ENCODE results near the gene PLCXD3. TPM values are rescaled to one million over a fixed set of nuclear protein-coding genes. Genes with fewer than 3 reads are reported as not detected.

Gene PLCXD3
- total and polyA plus RNA-seq, 2 experiments from 2014 or later = 0.13 to 0.22 TPM

DNA sequence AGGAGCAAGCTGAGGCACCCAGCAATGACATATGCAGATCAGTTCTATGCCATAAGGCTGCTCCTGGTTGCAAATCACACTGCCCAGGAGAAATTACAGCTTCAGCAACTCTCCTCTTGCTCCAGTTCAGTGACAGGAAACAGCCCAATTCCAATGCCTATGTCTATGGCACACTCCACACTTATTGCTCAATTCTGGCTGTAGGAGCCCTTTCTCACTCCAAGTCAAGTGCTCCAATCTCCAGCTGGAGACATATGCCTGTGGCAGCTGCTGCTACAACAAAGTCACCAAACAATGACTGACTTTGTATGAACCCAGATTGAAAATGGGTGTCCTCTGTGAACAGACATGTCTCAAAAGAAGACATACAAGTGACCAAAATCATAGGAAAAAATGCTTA is 31.8 kb upstream of the PLCXD3 start:
- Histone ChIP-seq H3K27me3 (replicated peaks; ENCODE audit: insufficient read depth) (no peaks in the 10 kb centered on the region), H3K36me3 (ENCODE audit: low read depth) (no peaks in the 10 kb centered on the region), H3K9me2 (ENCODE audit: insufficient read depth) (no peaks in the 10 kb centered on the region), H3K4me2 (ENCODE audit: unreplicated experiment) (no peak overlapping the region), H3K9ac (no peak overlapping the region), H3K27ac (no peak overlapping the region), H2AFZ (no peak overlapping the region), H4K20me1 (ENCODE audit: insufficient read depth) (no peaks in the 10 kb centered on the region), H3F3A (ENCODE audit: insufficient read depth) (no peaks in the 10 kb centered on the region), H3K4me1 (ENCODE audit: insufficient read depth) (no peaks in the 10 kb centered on the region), H3K79me2 (ENCODE audit: insufficient read depth) (no peaks in the 10 kb centered on the region), H3K9me3 (ENCODE audit: low read depth) (no peaks in the 10 kb centered on the region), H3K4me3 (no peak overlapping the region)
- no peak for DNase-seq
- TF ChIP-seq EZH2 (IDR thresholded peaks at IDR 0.05; ENCODE audit: insufficient read depth, poor library complexity, severe bottlenecking) (no peak), EZH2phosphoT487 (IDR thresholded peaks at IDR 0.05; ENCODE audit: insufficient read depth, low read depth) (no peak)
- in situ Hi-C loops (cut with MboI) = no loop called here

DNA sequence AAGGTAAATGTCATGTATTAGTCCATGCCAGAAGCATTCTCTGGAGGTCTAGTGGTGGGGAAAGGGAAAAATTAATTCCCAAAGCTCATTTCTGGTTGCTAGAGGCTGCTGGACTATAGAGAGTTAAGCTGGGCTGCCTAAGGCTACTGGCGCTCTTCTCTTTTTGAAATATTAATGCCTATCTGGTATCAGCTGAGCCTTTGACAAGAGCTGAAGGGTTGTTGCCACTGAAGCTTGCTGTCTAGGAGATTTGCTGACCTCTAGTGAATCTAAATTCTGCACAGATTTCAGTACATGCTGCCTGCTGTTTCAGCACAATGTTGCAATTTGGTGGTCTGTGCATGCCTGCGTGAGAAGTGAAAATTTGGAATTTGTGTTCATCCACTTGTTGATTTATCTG is 29.1 kb upstream of the PLCXD3 start:
- H3K9ac ChIP-seq = no peak overlapping the region
- WGBS, 2 experiments (ENCODE audit: low coverage in 1 of 2, low lambda C conversion rate in 2 of 2, missing lambda C conversion rate in 2 of 2) = 81 to 91% methylated on average over 2 of the region's 2 CpGs
- no peaks in the 10 kb centered on the region for H3K36me3 ChIP-seq (ENCODE audit: low read depth)
- H3K4me1 ChIP-seq (ENCODE audit: insufficient read depth) = no peaks in the 10 kb centered on the region
- no peaks in the 10 kb centered on the region for H4K20me1 ChIP-seq (ENCODE audit: insufficient read depth)
- no peaks in the 10 kb centered on the region for H3K9me3 ChIP-seq (ENCODE audit: low read depth)
- no peak overlapping the region for H3K4me2 ChIP-seq (ENCODE audit: unreplicated experiment)
- H3F3A ChIP-seq (ENCODE audit: insufficient read depth) = no peaks in the 10 kb centered on the region
- no peak for DNase-seq
- H3K9me2 ChIP-seq (ENCODE audit: insufficient read depth) = no peaks in the 10 kb centered on the region
- no peaks in the 10 kb centered on the region for H3K27me3 ChIP-seq (replicated peaks; ENCODE audit: insufficient read depth)
- H2AFZ ChIP-seq = no peak overlapping the region
- in situ Hi-C loops (cut with MboI) = no loop called here
- no peak overlapping the region for H3K4me3 ChIP-seq
- H3K27ac ChIP-seq = no peak overlapping the region
- TF ChIP-seq EZH2 (IDR thresholded peaks at IDR 0.05; ENCODE audit: insufficient read depth, poor library complexity, severe bottlenecking) (no peak), EZH2phosphoT487 (IDR thresholded peaks at IDR 0.05; ENCODE audit: insufficient read depth, low read depth) (no peak)
- no peaks in the 10 kb centered on the region for H3K79me2 ChIP-seq (ENCODE audit: insufficient read depth)

DNA sequence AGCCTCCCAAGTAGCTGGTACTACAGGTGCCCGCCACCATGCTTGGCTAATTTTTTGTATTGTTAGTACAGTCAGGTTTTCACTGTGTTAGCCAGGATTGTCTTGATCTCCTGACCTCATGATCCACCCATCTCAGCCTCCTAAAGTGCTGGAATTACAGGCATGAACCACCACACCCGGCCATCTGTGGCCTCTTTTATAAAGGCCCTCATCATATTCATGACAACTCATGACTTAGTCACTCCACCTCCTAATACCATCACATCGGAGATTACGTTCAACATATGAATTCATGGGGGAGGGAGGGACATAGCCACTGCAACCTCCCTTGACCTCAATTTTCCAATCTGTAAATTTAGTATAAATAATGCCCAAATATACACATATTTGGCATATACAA is 27.2 kb upstream of the PLCXD3 start:
- Histone ChIP-seq H3K27me3 (replicated peaks; ENCODE audit: insufficient read depth) (no peaks in the 10 kb centered on the region), H3K4me1 (ENCODE audit: insufficient read depth) (no peaks in the 10 kb centered on the region), H3K36me3 (ENCODE audit: low read depth) (no peaks in the 10 kb centered on the region), H3K4me2 (ENCODE audit: unreplicated experiment) (no peak overlapping the region), H3K9me3 (ENCODE audit: low read depth) (no peaks in the 10 kb centered on the region), H3K9me2 (ENCODE audit: insufficient read depth) (no peaks in the 10 kb centered on the region), H3F3A (ENCODE audit: insufficient read depth) (no peaks in the 10 kb centered on the region), H3K27ac (no peak overlapping the region), H4K20me1 (ENCODE audit: insufficient read depth) (no peaks in the 10 kb centered on the region), H3K4me3 (no peak overlapping the region), H3K79me2 (ENCODE audit: insufficient read depth) (no peaks in the 10 kb centered on the region), H2AFZ (no peak overlapping the region), H3K9ac (no peak overlapping the region)
- no peak for DNase-seq
- in situ Hi-C loops (cut with MboI) = no loop called here
- no peak for TF ChIP-seq EZH2phosphoT487 (IDR thresholded peaks at IDR 0.05; ENCODE audit: insufficient read depth, low read depth)
- TF ChIP-seq EZH2 (IDR thresholded peaks at IDR 0.05; ENCODE audit: insufficient read depth, poor library complexity, severe bottlenecking) = no peak
- 48 to 61% methylated on average over 4 of the region's 4 CpGs for WGBS, 2 experiments (ENCODE audit: low coverage in 1 of 2, low lambda C conversion rate in 2 of 2, missing lambda C conversion rate in 2 of 2)

DNA sequence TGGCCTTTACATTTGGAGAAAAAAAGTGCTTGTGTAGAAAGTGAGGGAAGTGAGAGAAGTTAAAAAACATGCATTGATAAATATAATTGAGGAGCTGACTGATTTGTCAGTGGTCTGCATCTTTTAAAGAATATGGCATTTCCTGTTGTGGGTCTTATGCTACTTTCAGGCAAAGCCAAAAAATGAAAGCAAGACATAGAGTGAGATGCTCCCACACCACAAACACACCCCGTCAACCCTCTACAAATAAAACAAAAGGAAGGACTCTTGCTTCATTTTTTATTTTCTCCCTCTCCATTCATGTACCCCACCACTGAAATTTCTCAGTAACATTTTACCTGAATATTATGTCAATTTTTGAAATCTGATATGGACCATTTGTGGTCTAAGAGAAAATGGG is 22.1 kb upstream of the PLCXD3 start:
- H3F3A ChIP-seq (ENCODE audit: insufficient read depth) = peaks cover 10% of the 10 kb centered on the region
- H3K9ac ChIP-seq = no peak overlapping the region
- H3K4me1 ChIP-seq (ENCODE audit: insufficient read depth) = no peaks in the 10 kb centered on the region
- TF ChIP-seq EZH2phosphoT487 (IDR thresholded peaks at IDR 0.05; ENCODE audit: insufficient read depth, low read depth) (no peak), EZH2 (IDR thresholded peaks at IDR 0.05; ENCODE audit: insufficient read depth, poor library complexity, severe bottlenecking) (no peak)
- H3K4me3 ChIP-seq = no peak overlapping the region
- H2AFZ ChIP-seq = no peak overlapping the region
- no peaks in the 10 kb centered on the region for H3K79me2 ChIP-seq (ENCODE audit: insufficient read depth)
- 26 to 61% methylated on average over 1 of the region's 1 CpG for WGBS, 2 experiments (ENCODE audit: low coverage in 1 of 2, low lambda C conversion rate in 2 of 2, missing lambda C conversion rate in 2 of 2)
- no peaks in the 10 kb centered on the region for H4K20me1 ChIP-seq (ENCODE audit: insufficient read depth)
- H3K4me2 ChIP-seq (ENCODE audit: unreplicated experiment) = no peak overlapping the region
- no peak for DNase-seq
- H3K36me3 ChIP-seq (ENCODE audit: low read depth) = no peaks in the 10 kb centered on the region
- no peak overlapping the region for H3K27ac ChIP-seq
- no peaks in the 10 kb centered on the region for H3K9me2 ChIP-seq (ENCODE audit: insufficient read depth)
- in situ Hi-C loops (cut with MboI) = no loop called here
- H3K27me3 ChIP-seq (replicated peaks; ENCODE audit: insufficient read depth) = no peaks in the 10 kb centered on the region
- H3K9me3 ChIP-seq (ENCODE audit: low read depth) = no peaks in the 10 kb centered on the region

DNA sequence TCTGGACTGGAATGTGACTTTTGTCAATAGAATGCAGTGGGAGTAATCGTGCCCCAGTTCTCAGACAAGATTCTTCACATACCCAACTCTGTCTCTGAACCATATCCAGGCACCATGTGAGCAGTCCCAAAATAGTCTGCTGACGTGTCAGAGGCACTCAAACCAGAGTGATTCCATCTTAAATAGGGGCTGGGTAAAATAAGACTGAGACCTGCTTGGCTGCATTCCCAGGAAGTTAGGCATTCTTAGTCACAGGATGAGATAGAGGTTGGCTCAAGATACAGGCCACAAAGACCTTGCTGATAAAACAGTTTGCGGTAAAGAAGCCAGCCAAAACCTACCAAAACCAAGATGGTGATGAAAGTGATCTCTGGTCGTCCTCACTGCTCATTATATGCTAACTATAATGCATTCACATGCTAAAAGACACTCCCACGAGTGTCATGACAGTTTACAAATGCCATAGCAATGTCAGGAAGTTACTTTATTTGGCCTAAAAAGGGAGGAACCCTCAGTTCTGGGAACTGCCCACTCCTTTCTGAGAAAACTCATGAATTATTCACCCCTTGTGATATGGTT is 16.9 kb upstream of the PLCXD3 start:
- Histone ChIP-seq H3K9me2 (ENCODE audit: insufficient read depth) (no peaks in the 10 kb centered on the region), H4K20me1 (ENCODE audit: insufficient read depth) (no peaks in the 10 kb centered on the region), H3K27me3 (replicated peaks; ENCODE audit: insufficient read depth) (no peaks in the 10 kb centered on the region), H3K79me2 (ENCODE audit: insufficient read depth) (no peaks in the 10 kb centered on the region), H2AFZ (no peak overlapping the region), H3F3A (ENCODE audit: insufficient read depth) (peaks cover 18% of the 10 kb centered on the region), H3K9ac (no peak overlapping the region), H3K4me3 (no peak overlapping the region), H3K4me2 (ENCODE audit: unreplicated experiment) (peak overlapping the region; percentile 41), H3K9me3 (ENCODE audit: low read depth) (no peaks in the 10 kb centered on the region), H3K27ac (peak overlapping the region; percentile 77), H3K36me3 (ENCODE audit: low read depth) (no peaks in the 10 kb centered on the region), H3K4me1 (ENCODE audit: insufficient read depth) (peaks cover 16% of the 10 kb centered on the region)
- in situ Hi-C loops (cut with MboI) = no loop called here
- WGBS, 2 experiments (ENCODE audit: low coverage in 1 of 2, low lambda C conversion rate in 2 of 2, missing lambda C conversion rate in 2 of 2) = 0 to 1% methylated on average over 5 of the region's 5 CpGs
- 0 out of 2 replicates have a peak, but pooled peaks have one; percentile 30 for TF ChIP-seq EZH2phosphoT487 (IDR thresholded peaks at IDR 0.05; ENCODE audit: insufficient read depth, low read depth)
- no peak for TF ChIP-seq EZH2 (IDR thresholded peaks at IDR 0.05; ENCODE audit: insufficient read depth, poor library complexity, severe bottlenecking)
- DNase-seq = peak; percentile 98

Measured in GM23248 (cell line).